HL-60 (cell line): Measurements from ENCODE around the gene RCBTB2.

ENCODE experiments used
- DNase-seq, 2 experiments: peaks; one replicate each; pipeline ENCODE4 v3.0.0-alpha.2; 2010 to 2020; ENCODE audit warnings: low read depth in 1 of 2, low spot score in 1 of 2
- H3K27ac ChIP-seq: fragments of 250-450 bp; sonication (Bioruptor Pico); replicated peaks from 2 replicates; pipeline ENCODE4 v1.5.1; 2020; ENCODE audit warnings: mild to moderate bottlenecking, moderate library complexity
- H3K27me3 ChIP-seq: fragments of 250-450 bp; sonication (Bioruptor Pico); 2 replicates; pipeline ENCODE4 v1.5.1; 2021; ENCODE audit warnings: mild to moderate bottlenecking, moderate library complexity; ENCODE audit not compliant: insufficient read depth, poor library complexity, severe bottlenecking
- H3K4me3 ChIP-seq: replicated peaks from 2 replicates; pipeline ENCODE4 v1.5.1; 2011; ENCODE audit warnings: mild to moderate bottlenecking, control low read depth, low read length; ENCODE audit not compliant: insufficient read depth
- GABPA ChIP-seq: IDR thresholded peaks from 2 replicates; pipeline ENCODE4 v1.6.1; 2012; ENCODE audit warnings: low read depth
- POLR2AphosphoS5 ChIP-seq: IDR thresholded peaks from 2 replicates; pipeline ENCODE4 v1.6.1; 2012; ENCODE audit warnings: low read depth
- SPI1 ChIP-seq: IDR thresholded peaks from 2 replicates; pipeline ENCODE4 v1.6.1; 2012; ENCODE audit warnings: low read depth, mild to moderate bottlenecking, borderline replicate concordance
- TF ChIP-seq, protein P1 (sequence below): IDR thresholded peaks from one replicate; pipeline ENCODE4 v1.5.1; 2011; ENCODE audit warnings: low read length, control low read depth, inconsistent platforms; ENCODE audit not compliant: insufficient read depth
- TF ChIP-seq, protein P2 (sequence below): IDR thresholded peaks from 2 replicates; pipeline ENCODE4 v1.6.1; 2012; ENCODE audit warnings: low read depth; ENCODE audit not compliant: insufficient replicate concordance

RCBTB2 gene

DNA sequence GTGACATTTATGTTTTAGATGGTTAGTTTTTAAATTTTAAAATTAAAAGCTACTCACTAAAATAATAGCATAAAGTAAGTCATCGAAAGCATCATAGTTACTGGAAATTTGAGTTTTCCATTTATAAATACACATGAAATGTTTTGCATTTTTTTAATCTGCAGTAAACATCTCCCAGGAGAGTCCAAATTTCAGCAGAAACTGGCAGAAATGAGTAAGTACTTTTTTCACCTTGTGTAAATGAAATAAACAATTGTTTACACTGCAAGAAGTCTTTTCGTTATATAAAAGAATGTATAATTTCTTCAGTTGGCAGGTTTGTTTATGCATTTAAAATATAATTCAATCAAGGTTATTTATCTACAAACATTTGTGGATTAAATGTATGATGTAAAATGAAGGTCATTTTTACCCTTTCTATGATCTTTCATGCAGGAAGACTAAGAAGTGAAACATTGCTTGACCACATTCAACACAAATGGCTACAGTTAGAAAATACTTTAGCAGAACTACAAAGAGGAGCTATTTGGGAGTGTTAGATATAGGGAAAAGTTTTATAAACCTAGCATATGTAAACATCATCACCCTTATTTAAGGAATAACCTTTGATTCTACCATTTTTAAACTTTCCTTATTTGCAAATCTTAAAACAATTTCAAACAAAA, 55.6 kb downstream of the RCBTB2 start:
- H3K4me3 ChIP-seq, result no peak overlapping the region
- no peak for DNase-seq
- no peaks in the 10 kb centered on the region for H3K27me3 ChIP-seq
- TF ChIP-seq POLR2AphosphoS5, result no peak
- no peak for TF ChIP-seq GABPA
- TF ChIP-seq, protein P1, sequence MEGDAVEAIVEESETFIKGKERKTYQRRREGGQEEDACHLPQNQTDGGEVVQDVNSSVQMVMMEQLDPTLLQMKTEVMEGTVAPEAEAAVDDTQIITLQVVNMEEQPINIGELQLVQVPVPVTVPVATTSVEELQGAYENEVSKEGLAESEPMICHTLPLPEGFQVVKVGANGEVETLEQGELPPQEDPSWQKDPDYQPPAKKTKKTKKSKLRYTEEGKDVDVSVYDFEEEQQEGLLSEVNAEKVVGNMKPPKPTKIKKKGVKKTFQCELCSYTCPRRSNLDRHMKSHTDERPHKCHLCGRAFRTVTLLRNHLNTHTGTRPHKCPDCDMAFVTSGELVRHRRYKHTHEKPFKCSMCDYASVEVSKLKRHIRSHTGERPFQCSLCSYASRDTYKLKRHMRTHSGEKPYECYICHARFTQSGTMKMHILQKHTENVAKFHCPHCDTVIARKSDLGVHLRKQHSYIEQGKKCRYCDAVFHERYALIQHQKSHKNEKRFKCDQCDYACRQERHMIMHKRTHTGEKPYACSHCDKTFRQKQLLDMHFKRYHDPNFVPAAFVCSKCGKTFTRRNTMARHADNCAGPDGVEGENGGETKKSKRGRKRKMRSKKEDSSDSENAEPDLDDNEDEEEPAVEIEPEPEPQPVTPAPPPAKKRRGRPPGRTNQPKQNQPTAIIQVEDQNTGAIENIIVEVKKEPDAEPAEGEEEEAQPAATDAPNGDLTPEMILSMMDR, result no peak
- TF ChIP-seq, protein P2, sequence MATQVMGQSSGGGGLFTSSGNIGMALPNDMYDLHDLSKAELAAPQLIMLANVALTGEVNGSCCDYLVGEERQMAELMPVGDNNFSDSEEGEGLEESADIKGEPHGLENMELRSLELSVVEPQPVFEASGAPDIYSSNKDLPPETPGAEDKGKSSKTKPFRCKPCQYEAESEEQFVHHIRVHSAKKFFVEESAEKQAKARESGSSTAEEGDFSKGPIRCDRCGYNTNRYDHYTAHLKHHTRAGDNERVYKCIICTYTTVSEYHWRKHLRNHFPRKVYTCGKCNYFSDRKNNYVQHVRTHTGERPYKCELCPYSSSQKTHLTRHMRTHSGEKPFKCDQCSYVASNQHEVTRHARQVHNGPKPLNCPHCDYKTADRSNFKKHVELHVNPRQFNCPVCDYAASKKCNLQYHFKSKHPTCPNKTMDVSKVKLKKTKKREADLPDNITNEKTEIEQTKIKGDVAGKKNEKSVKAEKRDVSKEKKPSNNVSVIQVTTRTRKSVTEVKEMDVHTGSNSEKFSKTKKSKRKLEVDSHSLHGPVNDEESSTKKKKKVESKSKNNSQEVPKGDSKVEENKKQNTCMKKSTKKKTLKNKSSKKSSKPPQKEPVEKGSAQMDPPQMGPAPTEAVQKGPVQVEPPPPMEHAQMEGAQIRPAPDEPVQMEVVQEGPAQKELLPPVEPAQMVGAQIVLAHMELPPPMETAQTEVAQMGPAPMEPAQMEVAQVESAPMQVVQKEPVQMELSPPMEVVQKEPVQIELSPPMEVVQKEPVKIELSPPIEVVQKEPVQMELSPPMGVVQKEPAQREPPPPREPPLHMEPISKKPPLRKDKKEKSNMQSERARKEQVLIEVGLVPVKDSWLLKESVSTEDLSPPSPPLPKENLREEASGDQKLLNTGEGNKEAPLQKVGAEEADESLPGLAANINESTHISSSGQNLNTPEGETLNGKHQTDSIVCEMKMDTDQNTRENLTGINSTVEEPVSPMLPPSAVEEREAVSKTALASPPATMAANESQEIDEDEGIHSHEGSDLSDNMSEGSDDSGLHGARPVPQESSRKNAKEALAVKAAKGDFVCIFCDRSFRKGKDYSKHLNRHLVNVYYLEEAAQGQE, result no peak
- no peak for TF ChIP-seq SPI1
- no peak overlapping the region for H3K27ac ChIP-seq

DNA sequence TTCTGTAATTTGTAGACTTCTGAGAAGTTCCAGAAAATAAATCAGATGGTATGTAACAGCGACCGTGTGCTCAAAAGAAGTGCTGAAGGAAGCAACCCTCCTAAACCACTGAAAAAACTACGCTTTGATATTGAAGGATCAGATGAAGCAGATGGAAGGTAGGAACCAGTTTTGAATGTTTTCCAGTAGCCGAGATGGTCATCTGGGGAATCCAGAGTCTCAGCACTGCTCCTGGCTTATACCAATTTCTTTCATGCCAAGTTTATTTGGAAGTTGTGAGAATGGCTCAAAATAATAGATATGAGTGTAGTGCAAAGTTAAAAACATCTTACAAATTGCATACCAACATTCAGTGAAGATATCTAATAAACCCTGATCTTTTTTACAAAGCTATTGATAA, 56.2 kb downstream of the RCBTB2 start:
- DNase-seq, result no peak
- H3K4me3 ChIP-seq, result no peak overlapping the region
- H3K27ac ChIP-seq, result no peak overlapping the region
- no peak for TF ChIP-seq POLR2AphosphoS5
- TF ChIP-seq GABPA, result no peak
- no peak for TF ChIP-seq SPI1
- TF ChIP-seq, protein P2, result no peak
- TF ChIP-seq, protein P1, result no peak
- no peaks in the 10 kb centered on the region for H3K27me3 ChIP-seq

DNA sequence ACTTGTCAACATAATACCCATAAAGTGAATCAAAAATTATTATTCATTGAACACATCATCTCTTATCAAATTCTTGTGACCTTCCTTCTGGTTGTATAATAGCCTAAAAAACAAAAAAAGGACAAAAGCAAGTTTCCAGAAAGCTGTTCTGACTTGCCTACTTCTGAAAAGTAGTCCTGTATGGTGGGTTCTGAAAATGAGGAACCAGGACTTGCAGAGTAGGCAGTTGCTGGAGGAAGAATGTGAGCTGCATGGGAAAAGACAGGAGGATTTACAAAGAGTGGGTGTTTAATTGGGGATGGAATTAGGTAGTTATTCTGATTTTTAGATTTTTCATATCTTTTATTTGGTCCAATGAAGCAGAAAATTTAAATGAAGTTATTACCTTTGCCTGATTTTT, 56.7 kb downstream of the RCBTB2 start:
- H3K27ac ChIP-seq, result no peak overlapping the region
- peak; percentile 82 for TF ChIP-seq SPI1
- no peak for TF ChIP-seq POLR2AphosphoS5
- TF ChIP-seq, protein P1, result no peak
- H3K4me3 ChIP-seq, result no peak overlapping the region
- peak in 1 of 2 experiments; percentile 28 for DNase-seq
- H3K27me3 ChIP-seq, result no peaks in the 10 kb centered on the region

DNA sequence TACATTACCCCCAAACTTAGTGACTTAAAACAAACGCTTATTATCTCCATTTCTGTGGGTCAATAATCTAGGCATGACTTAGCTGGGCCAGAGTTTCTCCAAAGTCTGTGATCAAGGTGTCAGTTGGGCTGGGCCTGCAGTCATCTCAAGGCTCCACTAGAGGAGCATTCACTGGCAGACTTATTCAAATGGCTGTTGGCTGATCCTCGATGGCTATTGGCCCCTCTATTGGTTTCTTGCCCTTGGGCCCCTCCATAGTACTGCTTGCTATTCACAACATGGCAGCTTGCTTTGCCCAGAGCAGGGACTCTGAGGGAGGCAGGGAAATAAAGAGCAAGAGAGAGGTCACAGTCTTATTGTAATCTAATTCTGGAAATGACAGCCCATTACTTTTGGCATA, 57.6 kb downstream of the RCBTB2 start:
- H3K27me3 ChIP-seq, result no peaks in the 10 kb centered on the region
- TF ChIP-seq, protein P1, result no peak
- TF ChIP-seq, protein P2, result no peak
- TF ChIP-seq GABPA, result no peak
- no peak for TF ChIP-seq POLR2AphosphoS5
- no peak for TF ChIP-seq SPI1
- H3K4me3 ChIP-seq, result no peak overlapping the region
- H3K27ac ChIP-seq, result no peak overlapping the region
- no peak for DNase-seq
